Measurements from ENCODE around the gene INPP4B.

GRCh38 chr4:142405021-142405694 lies 440.9 kb downstream of the INPP4B start:
- no peak for TF ChIP-seq CTCF (conservative IDR thresholded peaks at IDR 0.05; ENCODE audit: low read length)
- TF ChIP-seq EZH2phosphoT487 (IDR thresholded peaks at IDR 0.05; ENCODE audit: borderline replicate concordance, low read depth, low read length): no peak
